NCI-H1436 treated with DMSO at 0.1 percent for 48 hours (cell line): ENCODE results near the gene LCLAT1.

Experiments used
- DNase-seq: peaks from one replicate; lab custom pipeline; 2025; lab: John Stamatoyannopoulos, UW

Gene LCLAT1

GRCh38 chr2:30675758-30676157 lies 228.7 kb downstream of the LCLAT1 start:
- no peak for DNase-seq

GRCh38 chr2:30677231-30677630 lies 230.2 kb downstream of the LCLAT1 start:
- no peak for DNase-seq

GRCh38 chr2:30677861-30678385 lies 230.9 kb downstream of the LCLAT1 start:
- DNase-seq = no peak

- no peak for DNase-seq
Observed at GRCh38 chr2:30678410-30679137, 231.5 kb downstream of the LCLAT1 start.

- DNase-seq = no peak
Observed at GRCh38 chr2:30679426-30680088, 232.5 kb downstream of the LCLAT1 start.

GRCh38 chr2:30680121-30680520 lies 233.1 kb downstream of the LCLAT1 start:
- DNase-seq = no peak

GRCh38 chr2:30681022-30681421 lies 234.0 kb downstream of the LCLAT1 start:
- DNase-seq = no peak

GRCh38 chr2:30683236-30683956 lies 236.3 kb downstream of the LCLAT1 start:
- DNase-seq = no peak

GRCh38 chr2:30684026-30684425 lies 237.0 kb downstream of the LCLAT1 start:
- DNase-seq = no peak

GRCh38 chr2:30684516-30684915 lies 237.5 kb downstream of the LCLAT1 start:
- no peak for DNase-seq

- no peak for DNase-seq
Observed at GRCh38 chr2:30684996-30685395, 237.9 kb downstream of the LCLAT1 start.

- DNase-seq = no peak
Observed at GRCh38 chr2:30686000-30686399, 239.0 kb downstream of the LCLAT1 start.

GRCh38 chr2:30686669-30687068 lies 239.6 kb downstream of the LCLAT1 start:
- DNase-seq = no peak

- no peak for DNase-seq
Observed at GRCh38 chr2:30688956-30689401, 241.9 kb downstream of the LCLAT1 start.

GRCh38 chr2:30689496-30690125 lies 242.6 kb downstream of the LCLAT1 start:
- no peak for DNase-seq

GRCh38 chr2:30690126-30690561 lies 243.1 kb downstream of the LCLAT1 start:
- no peak for DNase-seq

- no peak for DNase-seq
Observed at GRCh38 chr2:30691091-30691947, 244.3 kb downstream of the LCLAT1 start.

- no peak for DNase-seq
Observed at GRCh38 chr2:30691948-30692828, 245.1 kb downstream of the LCLAT1 start.

- no peak for DNase-seq
Observed at GRCh38 chr2:30692829-30693275, 245.8 kb downstream of the LCLAT1 start.
